ENCODE measurements around the gene ARRB1. TPM values are rescaled to one million over a fixed set of nuclear protein-coding genes. Genes with fewer than 3 reads are reported as not detected.
A peak's percentile ranks its signal among the peaks of the same experiment; 100 is the strongest.

Gene ARRB1
- polyA plus RNA-seq (2013, experiment 1 of 2), result 23.4 TPM
- polyA plus RNA-seq (2013, experiment 2 of 2), result 30.1 TPM

DNA sequence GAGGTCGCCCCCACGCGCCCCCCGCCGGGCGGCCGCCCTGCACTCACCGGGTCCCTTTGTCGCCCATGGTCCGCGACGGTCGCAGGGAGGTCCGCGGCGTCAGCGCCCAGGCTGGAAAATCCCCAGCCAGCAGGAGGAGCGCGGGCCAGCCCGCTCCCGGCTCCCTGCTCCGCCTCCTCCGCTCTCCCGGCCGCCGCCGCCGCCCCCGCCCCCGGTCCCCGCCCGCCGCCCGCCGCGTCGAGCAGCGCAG, at the start of gene ARRB1:
Gene ARRB1 (minus strand): TSS at position 121 of the 250 bp plus-strand sequence. CDS start 54 bp downstream, at position 67.
- WGBS, result under 1% methylated on average over 38 of the region's 38 CpGs
- Histone ChIP-seq H3K27me3 (ENCODE audit: insufficient read depth, low read length) (peaks cover 21% of the 10 kb centered on the region), H3K9ac (ENCODE audit: low read depth, low read length) (peak within 1 kb of the TSS; percentile 69), H3K4me3 (ENCODE audit: low read length) (peak within 1 kb of the TSS; percentile 62), H3K27ac (ENCODE audit: low read depth, low read length) (peak within 1 kb of the TSS; percentile 72; the same call in 1 of the 2 replicates), H3K9me3 (ENCODE audit: insufficient read depth, low read depth, low read length) (no peaks in the 10 kb centered on the region), H3K4me1 (ENCODE audit: insufficient read depth, low read length) (peaks cover 28% of the 10 kb centered on the region), H3K36me3 (ENCODE audit: insufficient read depth, low read length) (no peaks in the 10 kb centered on the region; the same call in 1 of the 2 replicates)

DNA sequence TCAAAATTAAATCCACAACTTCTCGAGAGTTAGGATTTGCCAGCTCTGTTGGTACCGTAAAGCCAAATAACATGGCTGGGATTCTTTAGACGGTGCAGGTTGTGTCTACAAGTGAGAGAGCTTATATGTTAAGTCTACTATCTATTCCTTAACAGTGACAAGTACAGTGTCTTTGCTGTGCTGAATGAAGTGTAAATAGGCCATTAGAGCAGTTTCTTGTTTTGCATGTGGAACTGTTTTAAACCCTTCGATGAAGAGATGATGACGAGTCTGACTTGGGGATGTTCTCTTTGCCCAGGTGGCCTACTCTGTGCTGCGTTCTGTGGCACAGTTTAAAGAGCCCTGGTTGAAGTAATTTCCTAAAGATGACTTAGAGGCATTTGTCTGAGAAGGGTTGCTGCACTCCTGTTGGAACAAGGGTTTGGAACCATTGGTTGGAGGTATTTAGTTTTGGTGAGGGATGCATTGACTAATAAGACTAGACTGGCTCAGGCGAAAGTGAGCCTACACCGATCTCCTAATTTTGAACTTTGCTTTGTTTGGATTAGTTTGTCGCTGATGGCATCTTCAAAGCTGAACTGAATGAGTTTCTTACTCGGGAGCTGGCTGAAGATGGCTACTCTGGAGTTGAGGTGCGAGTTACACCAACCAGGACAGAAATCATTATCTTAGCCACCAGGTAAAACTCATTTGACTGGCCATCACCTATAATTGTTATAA, 48.8 kb upstream of the ARRB1 start:
- Histone ChIP-seq H3K27ac (ENCODE audit: low read depth, low read length) (peak overlapping the region; percentile 93), H3K4me3 (ENCODE audit: low read length) (peak overlapping the region; percentile 97), H3K36me3 (ENCODE audit: insufficient read depth, low read length) (peaks cover 56% of the 10 kb centered on the region), H3K9me3 (ENCODE audit: insufficient read depth, low read depth, low read length) (no peaks in the 10 kb centered on the region), H3K9ac (ENCODE audit: low read depth, low read length) (peak overlapping the region; percentile 100), H3K27me3 (ENCODE audit: insufficient read depth, low read length) (no peaks in the 10 kb centered on the region), H3K4me1 (ENCODE audit: insufficient read depth, low read length) (peaks cover 15% of the 10 kb centered on the region)
- WGBS, result 2% methylated on average over 10 of the region's 11 CpGs

DNA sequence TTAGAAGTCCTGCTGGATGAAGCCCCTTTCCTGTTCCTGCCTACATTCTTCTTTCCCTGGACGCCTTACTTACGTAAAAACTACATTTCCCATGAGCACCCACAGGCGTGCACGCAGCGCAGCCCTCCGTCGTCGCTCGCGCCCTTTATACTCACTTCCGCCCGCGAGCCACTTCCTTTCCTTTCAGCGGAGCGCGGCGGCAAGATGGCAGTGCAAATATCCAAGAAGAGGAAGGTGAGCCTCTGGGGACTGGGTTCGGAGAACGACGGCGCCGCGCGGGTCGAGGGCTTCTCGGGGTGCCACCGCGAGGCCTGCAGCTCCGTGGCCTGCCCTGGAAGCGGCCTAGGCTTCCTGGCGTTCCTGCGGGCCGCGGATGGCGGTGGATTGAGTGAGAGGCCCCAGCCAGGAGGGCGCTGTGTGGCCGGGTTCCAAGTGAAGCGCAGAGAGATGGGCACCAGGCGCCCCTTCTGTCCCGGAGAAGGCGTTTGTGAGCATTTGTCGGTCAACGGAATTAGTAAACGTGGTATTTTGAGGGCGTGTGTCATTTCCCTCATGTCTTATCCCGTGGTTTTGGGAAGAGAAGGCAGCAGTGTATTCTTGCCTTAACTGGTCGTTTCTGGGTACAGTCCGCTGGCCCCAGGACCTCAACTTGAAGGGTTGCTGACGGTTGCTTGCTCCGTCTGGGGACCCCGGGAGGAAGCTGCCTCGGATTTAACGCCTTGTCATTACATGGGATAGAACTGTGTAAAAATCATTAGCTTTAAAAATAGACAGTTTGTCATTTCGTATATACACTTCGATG, 48.1 kb upstream of the ARRB1 start, which contains the start of gene RPS3:
Gene RPS3 (plus strand): TSS at position 175 of the 802 bp plus-strand sequence. CDS start 30 bp downstream, at position 205.
- Histone ChIP-seq H3K4me3 (ENCODE audit: low read length) (peak within 1 kb of the TSS; percentile 97), H3K36me3 (ENCODE audit: insufficient read depth, low read length) (peaks cover 49% of the 10 kb centered on the region), H3K4me1 (ENCODE audit: insufficient read depth, low read length) (peaks cover 15% of the 10 kb centered on the region), H3K9me3 (ENCODE audit: insufficient read depth, low read depth, low read length) (no peaks in the 10 kb centered on the region), H3K27ac (ENCODE audit: low read depth, low read length) (peak within 1 kb of the TSS; percentile 93), H3K27me3 (ENCODE audit: insufficient read depth, low read length) (no peaks in the 10 kb centered on the region), H3K9ac (ENCODE audit: low read depth, low read length) (peak within 1 kb of the TSS; percentile 100)
- WGBS, result under 1% methylated on average over 55 of the region's 55 CpGs

DNA sequence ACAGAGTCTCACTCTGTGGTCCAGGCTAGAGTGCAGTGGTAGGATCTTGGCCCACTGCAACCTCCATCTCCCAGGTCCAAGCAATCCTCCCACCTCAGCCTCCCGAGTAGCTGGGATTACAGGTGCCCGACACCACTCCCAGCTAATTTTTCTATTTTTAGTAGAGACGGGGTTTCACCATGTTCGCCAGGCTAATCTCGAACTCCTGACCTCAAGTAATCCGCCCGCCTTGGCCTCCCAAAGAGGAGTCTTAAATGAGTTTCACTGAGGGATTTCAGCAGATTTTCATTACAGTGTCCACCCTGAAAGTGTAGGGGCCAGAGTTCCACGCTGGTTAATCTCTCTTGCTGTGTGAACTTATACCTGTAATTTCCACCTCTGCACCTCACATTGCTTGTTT, 47.4 kb upstream of the ARRB1 start:
- no peak overlapping the region for H3K27ac ChIP-seq (ENCODE audit: low read depth, low read length)
- H3K9ac ChIP-seq (ENCODE audit: low read depth, low read length), result no peak overlapping the region
- H3K27me3 ChIP-seq (ENCODE audit: insufficient read depth, low read length), result no peaks in the 10 kb centered on the region
- H3K9me3 ChIP-seq (ENCODE audit: insufficient read depth, low read depth, low read length), result no peaks in the 10 kb centered on the region
- peak overlapping the region; percentile 97 for H3K4me3 ChIP-seq (ENCODE audit: low read length)
- H3K4me1 ChIP-seq (ENCODE audit: insufficient read depth, low read length), result peaks cover 15% of the 10 kb centered on the region
- peaks cover 42% of the 10 kb centered on the region for H3K36me3 ChIP-seq (ENCODE audit: insufficient read depth, low read length)
- WGBS, result 86% methylated on average over 8 of the region's 8 CpGs

DNA sequence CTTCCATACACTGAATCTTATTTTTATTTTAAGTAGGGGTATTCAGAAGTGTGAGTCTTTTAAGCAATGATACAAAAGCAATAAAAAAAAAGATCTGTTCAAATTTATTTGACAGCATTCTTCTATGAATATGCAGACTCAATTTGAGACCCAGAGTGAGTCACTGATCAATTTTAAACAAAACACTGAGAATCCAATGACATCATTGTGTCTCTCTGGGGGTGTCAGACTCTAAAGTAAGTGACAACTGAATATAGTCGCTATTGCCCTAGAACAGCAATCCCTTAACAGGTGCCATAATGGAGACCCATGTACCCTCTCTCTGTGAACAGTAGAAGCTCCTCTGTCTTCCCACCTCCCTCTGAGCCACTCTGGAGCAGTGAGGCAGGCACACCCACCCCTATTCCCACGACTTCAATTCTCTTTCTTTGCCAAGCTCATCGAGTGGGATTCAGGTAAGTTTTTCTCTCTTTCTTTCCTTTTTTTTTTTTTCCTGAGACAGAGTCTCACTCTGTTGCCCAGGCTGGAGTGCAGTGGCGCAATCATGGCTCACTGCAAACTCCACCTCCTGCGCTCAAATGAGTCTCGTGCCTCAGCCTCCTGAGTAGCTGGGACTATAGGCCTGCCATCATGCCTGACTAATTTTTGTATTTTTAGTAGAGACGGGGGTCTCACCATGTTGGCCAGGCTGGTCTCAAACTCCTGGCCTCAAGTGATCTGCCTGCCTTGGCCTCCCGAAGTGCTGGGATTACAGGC, 42.8 kb upstream of the ARRB1 start:
- H3K36me3 ChIP-seq (ENCODE audit: insufficient read depth, low read length), result no peaks in the 10 kb centered on the region
- no peak overlapping the region for H3K27ac ChIP-seq (ENCODE audit: low read depth, low read length)
- H3K9me3 ChIP-seq (ENCODE audit: insufficient read depth, low read depth, low read length), result no peaks in the 10 kb centered on the region
- H3K4me1 ChIP-seq (ENCODE audit: insufficient read depth, low read length), result no peaks in the 10 kb centered on the region
- WGBS, result 77% methylated on average over 8 of the region's 8 CpGs
- no peak overlapping the region for H3K4me3 ChIP-seq (ENCODE audit: low read length)
- H3K27me3 ChIP-seq (ENCODE audit: insufficient read depth, low read length), result no peaks in the 10 kb centered on the region
- no peak overlapping the region for H3K9ac ChIP-seq (ENCODE audit: low read depth, low read length)

DNA sequence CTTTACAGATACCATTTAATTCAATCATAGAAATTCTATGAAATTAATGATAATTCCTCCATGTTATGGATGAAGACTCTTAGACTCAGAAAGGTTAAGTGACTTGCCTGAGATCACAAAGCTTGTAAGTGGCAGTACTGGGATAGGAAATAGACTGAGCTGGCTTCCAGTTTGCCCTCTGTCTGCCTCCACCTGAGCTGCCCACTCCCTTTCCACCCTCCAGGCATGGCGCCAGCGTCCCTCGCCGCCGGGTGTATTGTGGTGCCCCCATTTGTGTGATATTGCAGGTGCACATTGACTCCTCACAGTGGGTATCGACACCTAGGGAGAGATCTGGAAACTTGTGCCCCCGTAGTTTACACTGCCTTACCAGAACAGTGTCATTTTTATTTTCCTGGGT, 38.5 kb upstream of the ARRB1 start:
- no peak overlapping the region for H3K27ac ChIP-seq (ENCODE audit: low read depth, low read length)
- no peaks in the 10 kb centered on the region for H3K36me3 ChIP-seq (ENCODE audit: insufficient read depth, low read length)
- no peak overlapping the region for H3K9ac ChIP-seq (ENCODE audit: low read depth, low read length)
- WGBS, result 96% methylated on average over 7 of the region's 7 CpGs
- H3K27me3 ChIP-seq (ENCODE audit: insufficient read depth, low read length), result no peaks in the 10 kb centered on the region
- H3K4me3 ChIP-seq (ENCODE audit: low read length), result no peak overlapping the region
- H3K9me3 ChIP-seq (ENCODE audit: insufficient read depth, low read depth, low read length), result no peaks in the 10 kb centered on the region
- H3K4me1 ChIP-seq (ENCODE audit: insufficient read depth, low read length), result 0 out of 2 replicates have a peak, but pooled peaks cover 6% of the 10 kb centered on the region

DNA sequence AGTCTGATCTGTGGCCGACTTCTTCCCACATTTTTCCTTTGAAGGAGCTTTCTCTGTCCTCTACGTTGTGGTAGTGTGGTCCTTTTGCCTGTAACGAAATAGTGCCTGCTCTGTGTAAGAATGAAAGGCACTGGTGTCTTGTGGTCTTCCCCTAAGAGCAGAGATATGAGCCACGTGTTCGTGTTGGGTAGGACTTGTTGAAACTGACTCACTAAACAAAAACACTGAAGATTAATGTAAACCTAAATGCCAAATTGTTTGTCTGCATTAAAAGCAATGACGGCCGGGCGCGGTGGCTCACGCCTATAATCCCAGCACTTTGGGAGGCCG, 37.8 kb upstream of the ARRB1 start:
- no peak overlapping the region for H3K27ac ChIP-seq (ENCODE audit: low read depth, low read length)
- no peaks in the 10 kb centered on the region for H3K36me3 ChIP-seq (ENCODE audit: insufficient read depth, low read length)
- H3K4me3 ChIP-seq (ENCODE audit: low read length), result no peak overlapping the region
- WGBS, result 94% methylated on average over 11 of the region's 11 CpGs
- H3K9ac ChIP-seq (ENCODE audit: low read depth, low read length), result no peak overlapping the region
- H3K9me3 ChIP-seq (ENCODE audit: insufficient read depth, low read depth, low read length), result no peaks in the 10 kb centered on the region
- H3K4me1 ChIP-seq (ENCODE audit: insufficient read depth, low read length), result 0 out of 2 replicates have a peak, but pooled peaks cover 6% of the 10 kb centered on the region
- no peaks in the 10 kb centered on the region for H3K27me3 ChIP-seq (ENCODE audit: insufficient read depth, low read length)

DNA sequence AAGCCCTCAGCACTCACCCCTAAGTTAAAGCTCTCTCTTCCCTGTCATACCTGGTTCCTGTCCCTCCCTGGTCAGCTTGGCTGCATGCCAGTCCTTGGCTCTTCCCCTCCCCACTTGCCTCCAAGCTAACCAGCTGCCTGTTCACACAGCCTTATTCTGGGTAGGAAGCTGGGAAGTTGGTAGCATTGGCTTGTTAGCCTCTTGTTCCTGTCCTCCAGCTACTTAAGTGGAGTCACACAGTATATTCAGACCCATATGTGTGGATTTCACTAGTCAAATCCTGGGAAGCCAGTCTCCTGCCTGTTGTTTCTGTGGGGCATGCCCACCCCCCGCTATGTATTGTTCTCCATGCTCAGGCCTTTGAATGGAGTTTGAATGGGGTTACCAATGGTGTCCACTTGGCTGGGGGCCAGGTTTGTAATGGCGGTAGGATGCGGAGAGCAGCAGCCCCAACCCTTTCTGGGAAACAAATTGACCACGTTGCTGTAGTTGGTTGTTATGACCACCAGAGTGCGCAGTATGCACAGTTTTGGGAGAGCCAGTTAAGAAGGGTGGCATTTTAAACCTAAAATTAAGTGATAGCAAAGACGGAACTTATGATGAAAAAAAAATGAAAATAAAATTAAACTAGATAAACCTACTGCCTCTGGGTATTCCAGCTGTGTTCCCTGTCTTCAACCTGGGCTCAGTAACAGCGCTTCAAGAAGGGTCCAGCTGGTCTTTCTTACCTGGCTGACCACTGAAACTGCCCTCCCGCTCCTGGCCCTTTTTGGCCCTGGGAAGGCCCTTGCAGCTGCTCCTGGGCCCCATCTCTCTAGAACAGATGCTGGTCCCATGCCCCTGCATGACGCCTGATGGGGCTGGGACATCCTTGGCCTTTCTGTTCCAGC, 37.2 kb upstream of the ARRB1 start:
- Histone ChIP-seq H3K4me3 (ENCODE audit: low read length) (no peak overlapping the region), H3K9me3 (ENCODE audit: insufficient read depth, low read depth, low read length) (no peaks in the 10 kb centered on the region), H3K27ac (ENCODE audit: low read depth, low read length) (peak overlapping the region; percentile 24; the same call in 1 of the 2 replicates), H3K9ac (ENCODE audit: low read depth, low read length) (no peak overlapping the region), H3K36me3 (ENCODE audit: insufficient read depth, low read length) (no peaks in the 10 kb centered on the region), H3K27me3 (ENCODE audit: insufficient read depth, low read length) (no peaks in the 10 kb centered on the region), H3K4me1 (ENCODE audit: insufficient read depth, low read length) (0 out of 2 replicates have a peak, but pooled peaks cover 6% of the 10 kb centered on the region)
- whole genome bisulfite sequencing, result 32% methylated on average over 8 of the region's 9 CpGs

DNA sequence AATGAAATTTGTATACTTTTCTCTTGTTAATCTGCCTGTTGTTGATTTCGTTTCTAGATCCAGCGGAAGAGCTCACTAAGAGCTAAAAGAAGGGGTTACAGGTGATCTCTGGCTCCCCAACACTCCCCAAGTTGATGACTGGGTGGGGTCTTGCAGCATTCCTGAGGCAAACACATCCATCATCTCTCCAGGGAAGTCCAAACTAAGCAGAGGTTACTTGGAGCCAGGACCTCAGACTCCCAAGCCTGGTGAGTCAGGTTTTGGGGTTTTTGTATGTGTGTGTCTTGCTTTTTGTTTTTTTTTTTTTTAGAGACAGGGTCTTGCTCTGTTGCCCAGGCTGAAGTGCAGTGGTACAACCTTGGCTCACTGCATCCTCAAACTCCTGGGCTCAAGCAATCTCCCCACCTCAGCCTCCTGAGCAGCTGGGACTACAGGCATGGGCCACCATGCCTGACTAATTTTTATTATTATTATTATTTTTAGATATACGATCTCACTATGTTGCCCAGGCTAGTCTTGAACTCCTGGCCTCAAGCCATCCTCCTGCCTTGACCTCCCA, 36.4 kb upstream of the ARRB1 start:
- H3K36me3 ChIP-seq (ENCODE audit: insufficient read depth, low read length), result no peaks in the 10 kb centered on the region
- no peaks in the 10 kb centered on the region for H3K9me3 ChIP-seq (ENCODE audit: insufficient read depth, low read depth, low read length)
- H3K27me3 ChIP-seq (ENCODE audit: insufficient read depth, low read length), result no peaks in the 10 kb centered on the region
- WGBS, result 89% methylated on average over 2 of the region's 3 CpGs
- H3K4me1 ChIP-seq (ENCODE audit: insufficient read depth, low read length), result peaks cover 9% of the 10 kb centered on the region; the same call in 1 of the 2 replicates
- no peak overlapping the region for H3K4me3 ChIP-seq (ENCODE audit: low read length)
- H3K9ac ChIP-seq (ENCODE audit: low read depth, low read length), result no peak overlapping the region
- no peak overlapping the region for H3K27ac ChIP-seq (ENCODE audit: low read depth, low read length)

DNA sequence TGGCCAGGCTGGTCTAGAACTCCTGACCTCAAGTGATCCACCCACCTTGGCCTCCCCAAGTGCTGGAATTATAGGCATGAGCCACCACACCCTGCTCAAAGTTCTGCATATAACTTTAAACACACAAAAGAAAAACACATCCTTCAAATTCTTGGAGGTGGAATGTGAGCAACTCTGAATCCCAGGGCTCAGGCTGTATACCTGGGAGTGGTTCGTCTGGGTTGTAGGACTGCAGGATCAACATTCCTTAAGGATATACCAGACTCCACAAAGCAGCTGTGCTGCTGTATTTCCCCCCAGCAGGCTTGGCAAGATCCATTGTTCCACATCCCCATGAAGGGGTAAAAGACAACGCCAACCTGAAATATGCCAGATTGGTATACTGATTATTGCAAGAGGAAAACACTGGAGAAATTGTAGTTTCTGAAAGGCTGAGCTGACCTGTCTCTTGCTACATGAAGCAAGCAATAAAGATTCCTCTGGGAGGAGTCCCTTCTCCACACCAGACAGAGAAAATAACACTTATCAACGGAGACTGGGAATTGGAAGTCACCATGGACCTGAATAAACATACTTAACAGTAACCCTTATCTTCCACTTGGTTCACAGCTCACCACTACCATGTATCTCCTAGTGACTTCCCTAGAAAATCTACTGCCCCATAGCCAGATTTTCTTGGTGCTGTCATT, 35.6 kb upstream of the ARRB1 start:
- WGBS, result 77% methylated on average over 3 of the region's 3 CpGs
- H3K9ac ChIP-seq (ENCODE audit: low read depth, low read length), result no peak overlapping the region
- H3K9me3 ChIP-seq (ENCODE audit: insufficient read depth, low read depth, low read length), result no peaks in the 10 kb centered on the region
- H3K27me3 ChIP-seq (ENCODE audit: insufficient read depth, low read length), result no peaks in the 10 kb centered on the region
- H3K27ac ChIP-seq (ENCODE audit: low read depth, low read length), result no peak overlapping the region
- H3K4me3 ChIP-seq (ENCODE audit: low read length), result no peak overlapping the region
- peaks cover 9% of the 10 kb centered on the region; the same call in 1 of the 2 replicates for H3K4me1 ChIP-seq (ENCODE audit: insufficient read depth, low read length)
- no peaks in the 10 kb centered on the region for H3K36me3 ChIP-seq (ENCODE audit: insufficient read depth, low read length)

All from HUES64 (cell line).